ENCODE data around the gene CRELD1. TPM values are rescaled to one million over a fixed set of nuclear protein-coding genes. Genes with fewer than 3 reads are reported as not detected.
"Not testable (repeated sequence)": the region's sequence is repeated elsewhere in the genome, so short reads cannot be mapped to it uniquely, and the experiment has no call there.

CRELD1 gene
- total RNA-seq, 1 experiment from 2014 or later: 13.2 TPM

DNA sequence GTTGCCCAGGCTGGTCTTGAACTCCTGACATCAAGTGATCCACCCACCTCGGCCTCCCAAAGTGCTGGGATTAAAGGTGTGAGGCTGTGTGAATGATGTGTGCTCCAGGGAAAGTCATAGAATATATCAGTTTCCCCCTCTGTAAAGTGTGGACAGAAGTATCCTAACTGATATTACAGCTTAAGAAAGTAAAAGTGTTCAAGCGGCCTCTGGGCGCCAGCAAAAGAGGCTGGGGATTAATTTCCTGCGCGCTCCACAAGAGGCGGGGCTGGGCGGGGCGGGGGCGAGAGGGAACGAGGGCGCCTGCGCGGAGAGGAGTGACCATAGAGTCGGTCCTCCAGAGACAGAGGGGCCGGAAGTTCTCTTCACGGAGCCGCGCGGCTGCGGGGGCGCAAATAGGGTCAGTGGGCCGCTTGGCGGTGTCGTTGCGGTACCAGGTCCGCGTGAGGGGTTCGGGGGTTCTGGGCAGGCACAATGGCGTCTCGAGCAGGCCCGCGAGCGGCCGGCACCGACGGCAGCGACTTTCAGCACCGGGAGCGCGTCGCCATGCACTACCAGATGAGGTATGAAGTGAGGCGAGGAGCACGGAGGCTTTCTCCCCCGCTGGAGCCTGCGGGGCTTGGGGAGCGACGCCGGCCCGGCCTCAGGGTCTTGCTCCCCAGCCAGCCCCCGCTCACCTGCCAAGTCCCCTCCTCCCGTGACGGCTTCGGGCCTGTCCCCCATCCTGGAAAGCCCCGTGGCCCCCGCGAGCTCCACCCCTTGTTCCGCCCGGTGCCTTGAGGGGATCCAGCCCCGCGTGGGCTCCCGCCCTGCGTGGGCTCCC lies 43.2 kb upstream of the CRELD1 start, which contains the start of gene JAGN1:
TSS of gene JAGN1 (plus strand) at position 362 of the 823 bp plus-strand sequence. CDS start at position 475, 113 bp downstream.
- peak; percentile 92 for DNase-seq (ENCODE audit: low spot score)
- Histone ChIP-seq H3K4me3 (ENCODE audit: low read depth, low read length, poor library complexity, severe bottlenecking) (peak within 1 kb of the TSS; percentile 96), H3K27ac (ENCODE audit: low read depth, low read length, poor library complexity, severe bottlenecking) (peak within 1 kb of the TSS; percentile 95), H3K9me3 (ENCODE audit: low read depth, low read length, poor library complexity, severe bottlenecking) (no peaks in the 10 kb centered on the region), H3K4me1 (ENCODE audit: insufficient read depth, low read length, poor library complexity, severe bottlenecking) (peaks cover 6% of the 10 kb centered on the region), H3K36me3 (ENCODE audit: insufficient read depth, low read length, poor library complexity, severe bottlenecking) (peaks cover 23% of the 10 kb centered on the region), H3K27me3 (replicated peaks; ENCODE audit: insufficient read depth, low read depth, low read length, poor library complexity) (no peaks in the 10 kb centered on the region)
- ChIA-PET POLR2A (ENCODE audit: low non-redundant PET) (interaction anchor here (0.7 kb wide), 1 partner anchor 251 kb away, joined by 3 read pairs; the partner anchor contains the start of gene VHL), CTCF (interaction anchor here (0.9 kb wide), 1 partner anchor 56 kb away, joined by 3 read pairs; no protein-coding TSS in a partner anchor)
- no TSS peak for BruUV-seq (replicated peaks)
- intact Hi-C loops (cut with micrococcal nuclease; ENCODE audit: unreplicated experiment): no loop called here
- TF ChIP-seq, protein P1, sequence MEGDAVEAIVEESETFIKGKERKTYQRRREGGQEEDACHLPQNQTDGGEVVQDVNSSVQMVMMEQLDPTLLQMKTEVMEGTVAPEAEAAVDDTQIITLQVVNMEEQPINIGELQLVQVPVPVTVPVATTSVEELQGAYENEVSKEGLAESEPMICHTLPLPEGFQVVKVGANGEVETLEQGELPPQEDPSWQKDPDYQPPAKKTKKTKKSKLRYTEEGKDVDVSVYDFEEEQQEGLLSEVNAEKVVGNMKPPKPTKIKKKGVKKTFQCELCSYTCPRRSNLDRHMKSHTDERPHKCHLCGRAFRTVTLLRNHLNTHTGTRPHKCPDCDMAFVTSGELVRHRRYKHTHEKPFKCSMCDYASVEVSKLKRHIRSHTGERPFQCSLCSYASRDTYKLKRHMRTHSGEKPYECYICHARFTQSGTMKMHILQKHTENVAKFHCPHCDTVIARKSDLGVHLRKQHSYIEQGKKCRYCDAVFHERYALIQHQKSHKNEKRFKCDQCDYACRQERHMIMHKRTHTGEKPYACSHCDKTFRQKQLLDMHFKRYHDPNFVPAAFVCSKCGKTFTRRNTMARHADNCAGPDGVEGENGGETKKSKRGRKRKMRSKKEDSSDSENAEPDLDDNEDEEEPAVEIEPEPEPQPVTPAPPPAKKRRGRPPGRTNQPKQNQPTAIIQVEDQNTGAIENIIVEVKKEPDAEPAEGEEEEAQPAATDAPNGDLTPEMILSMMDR (conservative IDR thresholded peaks at IDR 0.05; ENCODE audit: low read depth, low read length): no peak
- TF ChIP-seq EZH2 (IDR thresholded peaks at IDR 0.05; ENCODE audit: borderline replicate concordance, low read depth, low read length, poor library complexity, severe bottlenecking): no peak

DNA sequence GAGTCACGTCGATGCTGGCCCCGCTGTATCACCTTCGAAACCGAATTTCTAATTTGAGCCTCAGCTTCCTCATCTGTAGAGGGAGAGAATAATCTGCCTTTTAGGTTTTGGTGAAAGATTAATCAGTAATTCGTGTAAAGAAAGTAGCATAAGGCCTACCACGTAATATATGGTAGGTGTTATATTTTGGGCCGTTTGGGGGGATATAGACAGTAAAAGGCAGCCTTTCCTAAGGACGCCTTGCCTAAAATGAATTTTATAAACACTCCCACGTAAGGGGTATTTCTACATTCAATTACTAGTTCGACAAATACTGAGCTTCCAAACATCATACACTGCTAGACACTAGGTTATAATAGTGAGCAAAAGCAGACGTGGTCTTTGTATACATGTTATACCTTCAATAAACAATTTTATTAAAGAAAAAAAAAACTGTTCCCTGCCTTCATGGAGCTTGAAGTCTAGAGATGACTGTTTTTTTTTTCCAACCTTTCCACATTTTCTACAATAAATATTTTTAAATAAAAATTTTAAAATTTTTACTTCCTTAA lies 42.5 kb upstream of the CRELD1 start:
- Histone ChIP-seq H3K27ac (ENCODE audit: low read depth, low read length, poor library complexity, severe bottlenecking) (peak overlapping the region; percentile 95), H3K4me3 (ENCODE audit: low read depth, low read length, poor library complexity, severe bottlenecking) (peak overlapping the region; percentile 96), H3K27me3 (replicated peaks; ENCODE audit: insufficient read depth, low read depth, low read length, poor library complexity) (no peaks in the 10 kb centered on the region), H3K36me3 (ENCODE audit: insufficient read depth, low read length, poor library complexity, severe bottlenecking) (peaks cover 23% of the 10 kb centered on the region), H3K4me1 (ENCODE audit: insufficient read depth, low read length, poor library complexity, severe bottlenecking) (peaks cover 6% of the 10 kb centered on the region), H3K9me3 (ENCODE audit: low read depth, low read length, poor library complexity, severe bottlenecking) (no peaks in the 10 kb centered on the region)
- BruUV-seq (replicated peaks): TSS peak; percentile 49
- CTCF ChIA-PET: interaction anchor here (0.9 kb wide), 1 partner anchor 55 kb away, joined by 3 read pairs; no protein-coding TSS in a partner anchor
- no peak for TF ChIP-seq EZH2 (IDR thresholded peaks at IDR 0.05; ENCODE audit: borderline replicate concordance, low read depth, low read length, poor library complexity, severe bottlenecking)
- TF ChIP-seq, protein P1 (conservative IDR thresholded peaks at IDR 0.05; ENCODE audit: low read depth, low read length): no peak
- DNase-seq (ENCODE audit: low spot score): no peak
- POLR2A ChIA-PET (ENCODE audit: low non-redundant PET): interaction anchor here (0.7 kb wide), 1 partner anchor 251 kb away, joined by 3 read pairs; the partner anchor contains the start of gene VHL
- intact Hi-C loops (cut with micrococcal nuclease; ENCODE audit: unreplicated experiment): no loop called here

DNA sequence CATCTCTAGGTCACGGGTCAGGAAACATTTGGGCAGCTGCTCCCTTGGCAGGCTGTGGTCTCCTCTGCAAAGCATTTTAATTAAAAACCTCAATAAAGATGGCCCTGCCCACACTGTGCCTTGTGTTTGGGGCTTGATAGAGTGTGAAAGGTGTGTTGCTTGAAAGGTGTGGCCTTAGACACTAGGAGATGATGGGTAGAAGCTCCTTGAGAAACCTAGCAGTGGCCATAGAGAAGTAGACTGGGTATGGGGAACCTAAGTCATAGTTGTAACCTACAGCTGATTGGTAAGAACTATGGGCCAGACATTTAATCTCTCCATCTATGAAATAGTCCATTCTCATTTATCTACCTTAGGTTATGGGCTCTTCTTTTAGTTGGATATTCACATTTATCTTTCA lies 39.9 kb upstream of the CRELD1 start:
- CTCF ChIA-PET: no interaction called here

DNA sequence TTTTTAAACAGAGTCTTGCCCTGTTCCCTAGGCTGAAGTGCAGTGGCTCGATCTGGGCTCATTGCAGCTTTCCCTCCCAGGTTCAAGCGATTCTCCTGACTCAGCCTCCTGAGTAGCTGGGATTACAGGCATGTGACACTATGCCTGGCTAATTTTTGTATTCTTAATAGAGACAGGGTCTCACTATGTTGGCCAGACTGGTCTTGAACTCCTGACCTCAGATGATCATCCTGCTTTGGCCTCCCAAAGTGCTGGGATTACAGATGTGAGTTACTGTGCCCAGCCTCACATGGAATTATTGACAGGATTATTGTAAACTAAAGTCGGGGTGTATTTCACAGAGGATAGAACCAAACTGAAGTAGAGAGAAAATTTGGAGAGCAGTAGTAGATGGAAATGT lies 37.9 kb upstream of the CRELD1 start:
- H3K9me3 ChIP-seq (ENCODE audit: low read depth, low read length, poor library complexity, severe bottlenecking); H3K27ac ChIP-seq (ENCODE audit: low read depth, low read length, poor library complexity, severe bottlenecking); H3K4me3 ChIP-seq (ENCODE audit: low read depth, low read length, poor library complexity, severe bottlenecking); DNase-seq (ENCODE audit: low spot score); intact Hi-C loops (cut with micrococcal nuclease; ENCODE audit: unreplicated experiment); H3K27me3 ChIP-seq (replicated peaks; ENCODE audit: insufficient read depth, low read depth, low read length, poor library complexity); H3K4me1 ChIP-seq (ENCODE audit: insufficient read depth, low read length, poor library complexity, severe bottlenecking); BruUV-seq (replicated peaks); POLR2A ChIA-PET (ENCODE audit: low non-redundant PET); CTCF ChIA-PET: not testable (repeated sequence)
- peaks cover 23% of the 10 kb centered on the region for H3K36me3 ChIP-seq (ENCODE audit: insufficient read depth, low read length, poor library complexity, severe bottlenecking)

More for the DNA sequence above, 39.9 kb upstream of the CRELD1 start:
- Histone ChIP-seq H3K4me1 (ENCODE audit: insufficient read depth, low read length, poor library complexity, severe bottlenecking) (peaks cover 6% of the 10 kb centered on the region), H3K36me3 (ENCODE audit: insufficient read depth, low read length, poor library complexity, severe bottlenecking) (peaks cover 23% of the 10 kb centered on the region), H3K4me3 (ENCODE audit: low read depth, low read length, poor library complexity, severe bottlenecking) (no peak overlapping the region), H3K27ac (ENCODE audit: low read depth, low read length, poor library complexity, severe bottlenecking) (no peak overlapping the region), H3K9me3 (ENCODE audit: low read depth, low read length, poor library complexity, severe bottlenecking) (no peaks in the 10 kb centered on the region), H3K27me3 (replicated peaks; ENCODE audit: insufficient read depth, low read depth, low read length, poor library complexity) (no peaks in the 10 kb centered on the region)
- DNase-seq (ENCODE audit: low spot score): no peak
- intact Hi-C loops (cut with micrococcal nuclease; ENCODE audit: unreplicated experiment): no loop called here
- no TSS peak for BruUV-seq (replicated peaks)
- POLR2A ChIA-PET (ENCODE audit: low non-redundant PET): no interaction called here
- TF ChIP-seq EZH2 (IDR thresholded peaks at IDR 0.05; ENCODE audit: borderline replicate concordance, low read depth, low read length, poor library complexity, severe bottlenecking): no peak
- TF ChIP-seq, protein P1 (conservative IDR thresholded peaks at IDR 0.05; ENCODE audit: low read depth, low read length): no peak

Data from A673 (cell line).